K562 (cell line): ENCODE data around the gene RAB3C. TPM values are rescaled to one million over a fixed set of nuclear protein-coding genes. Genes with fewer than 3 reads are reported as not detected.

Source experiments
- ATAC-seq: fragments of 200-7000 bp; cut with Tn5 transposase; 3 replicates; pipeline ENCODE4 v1.9.1; 2020; ENCODE audit warnings: moderate library complexity
- BruUV-seq: library from RNA; stranded (reverse); fragments of 400-500 nt; replicated peaks from 2 replicates; lab custom pipeline; 2021; lab: Mats Ljungman, UMichigan
- CTCF ChIA-PET: fragments of 300-600 bp; formaldehyde crosslinking; extraction: SDS; loops from one replicate; lab custom pipeline; 2021; ENCODE audit warnings: low intra/inter-chr PET ratio; lab: Yijun Ruan, JAX
- POLR2A ChIA-PET: fragments of 300-600, 350-650 bp; sonication (Branson Sonifier 250); formaldehyde crosslinking; extraction: SDS; loops from one replicate; lab custom pipeline; 2021; ENCODE audit warnings: antibody characterized with exemption, inconsistent platforms; lab: Yijun Ruan, JAX
- DNase-seq, 4 experiments: peaks; one replicate each; pipeline versions ENCODE4 v3.0.0 to v3.0.0-alpha.2; 2011 to 2018; ENCODE audit warnings: low spot score in 3 of 4, mixed read lengths in 3 of 4; ENCODE audit errors: extremely low read depth in 1 of 4
- FAIRE-seq: peaks from 2 replicates; lab custom pipeline; 2011; peaks lifted over from hg19 to GRCh38; lab: Jason Lieb, UNC
- H2AFZ ChIP-seq: 2 replicates; pipeline ENCODE4 v1.6.0; 2011; ENCODE audit warnings: low read depth, low read length, control low read depth, inconsistent platforms
- H3K27ac ChIP-seq: fragments of 200-600 bp; 3 replicates; pipeline ENCODE4 v1.8.0; 2011; ENCODE audit warnings: low read depth, mild to moderate bottlenecking, control low read depth, inconsistent platforms, low read length, moderate library complexity, mixed read lengths; ENCODE audit errors: extremely low read depth
- H3K27me3 ChIP-seq, 2 experiments: fragments of 300-600 bp in 1 of 2; 2 replicates in 1 of 2; 3 replicates in 1 of 2; pipeline versions ENCODE4 v1.6.0 to v1.8.0; 2011; ENCODE audit warnings: inconsistent platforms in 2 of 2, low read length in 2 of 2, mild to moderate bottlenecking in 1 of 2, mixed read lengths in 1 of 2, moderate library complexity in 1 of 2; ENCODE audit not compliant: control insufficient read depth in 2 of 2, insufficient read depth in 2 of 2
- H3K36me3 ChIP-seq: fragments of 300-600 bp; 3 replicates; pipeline ENCODE4 v1.8.0; 2011; ENCODE audit warnings: mild to moderate bottlenecking, low read length, inconsistent platforms; ENCODE audit not compliant: control insufficient read depth, insufficient read depth
- H3K4me1 ChIP-seq, 2 experiments: fragments of 200-600 bp in 1 of 2; replicated peaks in 1 of 2; 2 replicates in 1 of 2; 3 replicates in 1 of 2; pipeline versions ENCODE4 v1.5.1 to v1.8.0; 2011; ENCODE audit warnings: inconsistent platforms in 2 of 2, low read length in 2 of 2, mild to moderate bottlenecking in 1 of 2, mixed read lengths in 1 of 2, moderate library complexity in 1 of 2; ENCODE audit not compliant: control insufficient read depth in 2 of 2, insufficient read depth in 2 of 2
- H3K4me2 ChIP-seq: 2 replicates; pipeline ENCODE4 v1.6.1; 2011; ENCODE audit warnings: low read length, control low read depth, inconsistent platforms, mixed read lengths; ENCODE audit not compliant: insufficient read depth
- H3K4me3 ChIP-seq: fragments of 200-600 bp; sonication (generic), shearing (Covaris generic); 2 replicates; pipeline ENCODE4 v1.5.1; 2016; ENCODE audit warnings: control low read depth, inconsistent platforms
- H3K79me2 ChIP-seq: fragments of 200-600 bp; 3 replicates; pipeline ENCODE4 v1.8.0; 2011; ENCODE audit warnings: low read length, inconsistent platforms; ENCODE audit not compliant: control insufficient read depth, insufficient read depth
- H3K9ac ChIP-seq, 2 experiments: 2 replicates each; pipeline versions ENCODE4 v1.6.0 to v1.6.1; 2011; ENCODE audit warnings: low read depth in 2 of 2, low read length in 2 of 2, control low read depth in 1 of 2, inconsistent platforms in 1 of 2, mild to moderate bottlenecking in 1 of 2, mixed read lengths in 1 of 2; ENCODE audit not compliant: insufficient read depth in 1 of 2
- H3K9me1 ChIP-seq: one replicate; pipeline ENCODE4 v1.6.0; 2011; ENCODE audit warnings: inconsistent platforms, mild to moderate bottlenecking, low read length, moderate library complexity; ENCODE audit not compliant: control insufficient read depth, insufficient read depth
- H3K9me3 ChIP-seq: replicated peaks from 2 replicates; pipeline ENCODE4 v1.5.1; 2011; ENCODE audit warnings: low read depth, low read length, inconsistent platforms; ENCODE audit not compliant: control insufficient read depth, insufficient read depth
- H4K20me1 ChIP-seq: replicated peaks from 2 replicates; pipeline ENCODE4 v1.6.1; 2011; ENCODE audit warnings: low read length, inconsistent platforms, mixed read lengths; ENCODE audit not compliant: control insufficient read depth, insufficient read depth
- HDAC3 ChIP-seq: fragments of 450-650 bp; IDR thresholded peaks from 2 replicates; pipeline ENCODE4 v1.6.1; 2018; ENCODE audit warnings: borderline replicate concordance, mild to moderate bottlenecking, moderate library complexity; ENCODE audit not compliant: partially characterized antibody
- L3MBTL2 ChIP-seq: fragments of 450-650 bp; IDR thresholded peaks from 2 replicates; pipeline ENCODE4 v1.6.1; 2016; ENCODE audit warnings: mild to moderate bottlenecking, moderate library complexity
- MXI1 ChIP-seq: IDR thresholded peaks from 2 replicates; pipeline ENCODE4 v1.6.1; 2011; ENCODE audit warnings: low read depth, mild to moderate bottlenecking, improper control_type of control experiment, low read length
- MYC ChIP-seq, 2 experiments: fragments of 250-450 bp in 1 of 2; sonication (Bioruptor Pico) in 1 of 2; IDR thresholded peaks; 2 replicates each; pipeline versions ENCODE4 v1.5.1 to v1.6.1; 2012 to 2021; ENCODE audit warnings: low read depth in 2 of 2, borderline replicate concordance in 1 of 2, improper control_type of control experiment in 1 of 2, low read length in 1 of 2, mild to moderate bottlenecking in 1 of 2, moderate library complexity in 1 of 2
- SIN3A ChIP-seq, 2 experiments: fragments of 150-350 bp in 1 of 2; IDR thresholded peaks; 2 replicates each; pipeline ENCODE4 v1.6.1; 2011 to 2016; ENCODE audit warnings: borderline replicate concordance in 2 of 2, low read depth in 2 of 2, low read length in 2 of 2, mild to moderate bottlenecking in 2 of 2, moderate library complexity in 2 of 2; ENCODE audit not compliant: control insufficient read depth in 1 of 2
- SMARCE1 ChIP-seq: fragments of 450-650 bp; IDR thresholded peaks from 2 replicates; pipeline ENCODE4 v1.7.1; 2016; ENCODE audit warnings: mild to moderate bottlenecking
- SREBF1 ChIP-seq: fragments of 150-350 bp; IDR thresholded peaks from 2 replicates; pipeline ENCODE4 v1.6.1; 2014; ENCODE audit warnings: antibody characterized with exemption, low read depth, low read length, borderline replicate concordance
- ZNF354B ChIP-seq: fragments of 250-450 bp; sonication (Bioruptor Pico); IDR thresholded peaks from 2 replicates; pipeline ENCODE4 v1.4.0; 2020
- WGBS: fragments of 100-300 bp; shearing (Covaris generic); methylation state at CpG from one replicate; pipeline ENCODE4 v1.1.6; 2016; ENCODE audit warnings: low coverage, mixed read lengths; ENCODE audit not compliant: insufficient coverage; ENCODE audit errors: missing lambda C conversion rate; 5-methylcytosine and 5-hydroxymethylcytosine counted together
- in situ Hi-C: fragments of 300-500 bp; cut with MboI; formaldehyde crosslinking; loops from 4 replicates; pipeline ENCODE4 v1.15.0; 2018; ENCODE audit warnings: inconsistent platforms, mixed read lengths
- intact Hi-C: fragments of 100-400 bp; cut with micrococcal nuclease; formaldehyde crosslinking; loops from 2 replicates; pipeline ENCODE4 v1.14.2; 2022
- polyA plus RNA-seq, 8 experiments: library from polyadenylated mRNA; depleted of rRNA in 4 of 8; stranded (reverse) in 5 of 8; unstranded in 3 of 8; fragments of >200 nt; fragmentation: Nextera tagmentation in 2 of 8; fragmentation: Illumina TruSeq in 1 of 8; extraction: Ambion mirVana in 2 of 8; extraction: Trizol in 1 of 8; gene quantifications; 2 replicates each; pipeline versions ENCODE4 v1.2.1 to v1.2.3, GENCODE V29; 2011 to 2014; ENCODE audit warnings: inconsistent platforms in 1 of 8, missing spikeins in 1 of 8
- total RNA-seq, 7 experiments: library from RNA; depleted of rRNA in 6 of 7; stranded (reverse); fragments of >200 nt in 6 of 7; fragmentation: Illumina TruSeq in 2 of 7; extraction: Trizol in 2 of 7; gene quantifications; 2 replicates each; pipeline versions ENCODE4 v1.2.1 to v1.2.3, GENCODE V29; 2011 to 2021; ENCODE audit warnings: low replicate concordance in 1 of 7

The RAB3C gene
- total and polyA plus RNA-seq, 9 of the 15 experiments (the other 6 are each of a cell fraction or from before 2014, with no cell fraction given), result not detected

DNA sequence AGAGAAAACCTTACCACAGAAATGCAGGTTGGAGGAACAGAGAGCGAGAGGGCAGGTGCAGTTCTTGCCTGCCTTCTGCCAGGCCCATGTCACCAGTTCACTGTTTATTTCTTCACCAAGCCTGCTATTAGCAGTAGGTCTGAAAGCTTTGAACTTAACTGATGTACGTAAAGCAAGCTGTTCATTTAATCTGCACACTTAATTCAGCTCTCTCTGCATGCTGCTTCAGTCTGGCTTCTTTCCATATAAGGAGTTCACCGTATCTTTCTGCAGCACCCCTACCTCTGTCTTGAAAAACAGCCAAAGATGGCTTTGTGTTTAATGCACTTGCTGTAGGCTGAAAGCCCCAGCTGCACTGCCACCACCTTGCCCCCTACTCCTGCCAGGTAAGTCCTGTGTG, 205.1 kb downstream of the RAB3C start (continued):
- TF ChIP-seq MXI1 (no peak), SMARCE1 (no peak), MYC (IDR thresholded peaks at IDR 0.05; ENCODE audit: low read depth, low read length) (no peak), MYC (CRISPR knock-in tag; IDR thresholded peaks at IDR 0.05; ENCODE audit: borderline replicate concordance, low read depth) (no peak), SREBF1 (no peak), SIN3A (IDR thresholded peaks at IDR 0.05; ENCODE audit: borderline replicate concordance in 2 of 2, control insufficient read depth in 1 of 2, low read depth in 2 of 2, low read length in 2 of 2) (no peak), ZNF354B (CRISPR knock-in tag) (no peak), L3MBTL2 (no peak)

DNA sequence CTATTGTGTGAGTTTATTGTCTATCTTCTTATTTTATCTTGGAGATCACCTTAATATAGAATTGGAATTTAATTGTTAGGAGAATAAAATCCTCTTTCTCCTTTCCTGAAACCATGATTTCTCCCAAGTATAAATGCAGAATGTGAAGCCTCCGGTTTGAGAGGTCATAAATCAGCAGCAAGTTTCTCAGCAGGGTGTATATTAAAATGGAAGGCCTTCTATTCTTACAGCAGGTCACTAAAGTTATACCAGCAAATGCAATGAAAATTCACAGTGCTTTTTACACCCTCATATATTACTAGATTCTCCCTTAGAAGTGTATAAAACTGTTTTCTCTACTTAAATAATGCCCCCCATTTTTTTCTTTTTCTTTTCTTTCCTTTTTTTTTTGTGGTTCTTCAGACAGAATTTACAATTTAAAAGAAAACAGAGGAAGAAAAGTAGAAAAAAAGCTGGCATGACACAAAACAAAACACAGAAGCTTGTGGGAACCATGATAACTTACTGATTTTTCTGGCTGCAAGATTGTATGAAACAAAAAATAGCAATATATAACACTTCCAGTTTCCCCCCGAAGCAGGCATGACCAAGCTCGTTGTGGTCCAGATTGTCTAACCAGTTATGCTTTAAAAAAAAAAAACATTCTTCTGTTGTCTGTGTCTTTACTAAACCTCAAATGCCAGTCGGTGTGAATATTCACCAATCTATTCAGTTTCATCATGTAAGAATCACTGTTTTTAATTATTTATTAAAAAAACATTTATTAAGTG, 211.2 kb downstream of the RAB3C start:
- POLR2A ChIA-PET, result no interaction called here
- in situ Hi-C loops, result no loop called here
- no peak overlapping the region for H2AFZ ChIP-seq
- no peaks in the 10 kb centered on the region for H3K79me2 ChIP-seq
- FAIRE-seq (no peak), ATAC-seq (no peak), DNase-seq (no peak)
- no peak overlapping the region for H3K27ac ChIP-seq
- no peak overlapping the region for H3K9ac ChIP-seq
- no peaks in the 10 kb centered on the region for H3K27me3 ChIP-seq
- H3K4me2 ChIP-seq, result no peak overlapping the region
- H3K9me1 ChIP-seq, result no peaks in the 10 kb centered on the region
- TF ChIP-seq HDAC3, result no peak
- CTCF ChIA-PET, result no interaction called here
- 5% methylated on average over 4 of the region's 4 CpGs for WGBS
- H3K4me1 ChIP-seq, result no peaks in the 10 kb centered on the region
- no peaks in the 10 kb centered on the region for H3K36me3 ChIP-seq
- intact Hi-C loops, result no loop called here
- BruUV-seq, result no TSS peak
- H3K9me3 ChIP-seq, result no peaks in the 10 kb centered on the region
- no peak overlapping the region for H3K4me3 ChIP-seq
- H4K20me1 ChIP-seq, result no peaks in the 10 kb centered on the region
